Esophagus squamous epithelium (tissue), 5 donors: ENCODE data around the gene SYT1. TPM values are rescaled to one million over a fixed set of nuclear protein-coding genes. Genes with fewer than 3 reads are reported as not detected.

ENCODE experiments used
- DNase-seq: peaks from one replicate; lab custom pipeline; 2025; lab: John Stamatoyannopoulos, UW
- H3K27ac ChIP-seq, 4 donors: fragments of 200-600 bp; sonication (generic); one replicate each; pipeline ENCODE4 v1.5.1; 2016 to 2019; ENCODE audit warnings: mild to moderate bottlenecking in 1 of 4
- H3K27me3 ChIP-seq, 4 donors: fragments of 200-600 bp; sonication (generic); 1 replicate in 3 of 4; 2 replicates in 1 of 4; pipeline versions ENCODE4 v1.5.1 to v1.6.0; 2017 to 2021; ENCODE audit warnings: antibody characterized with exemption in 1 of 4
- H3K36me3 ChIP-seq, 3 donors: fragments of 200-600 bp; sonication (generic); one replicate each; pipeline ENCODE4 v1.5.1; 2016 to 2019
- H3K4me1 ChIP-seq, 3 donors: fragments of 200-600 bp; sonication (generic); one replicate each; pipeline ENCODE4 v1.5.1; 2017 to 2019
- H3K4me3 ChIP-seq, 4 donors: fragments of 200-600 bp; sonication (generic); 1 replicate in 3 of 4; 2 replicates in 1 of 4; pipeline ENCODE4 v1.5.1; 2016 to 2019; ENCODE audit warnings: mild to moderate bottlenecking in 2 of 4, moderate library complexity in 1 of 4
- H3K9me3 ChIP-seq, 3 donors: fragments of 200-600 bp; sonication (generic); one replicate each; pipeline ENCODE4 v1.5.1; 2016 to 2019
- CTCF ChIP-seq, 6 experiments: fragments of 450-650 bp in 4 of 6; fragments of 200-600 bp in 2 of 6; sonication (generic) in 2 of 6; IDR thresholded peaks; one replicate each; pipeline ENCODE4 v1.5.1; 2016 to 2019; ENCODE audit warnings: antibody characterized with exemption in 6 of 6, mild to moderate bottlenecking in 4 of 6, moderate library complexity in 4 of 6
- POLR2A ChIP-seq, 4 donors: fragments of 450-650 bp; IDR thresholded peaks; one replicate each; pipeline ENCODE4 v1.6.1; 2017; ENCODE audit warnings: antibody characterized with exemption in 4 of 4, mild to moderate bottlenecking in 4 of 4, moderate library complexity in 3 of 4
- WGBS, 2 donors: methylation state at CpG; one replicate each; pipeline ENCODE4 v1.1.5; 2018; 5-methylcytosine and 5-hydroxymethylcytosine counted together
- intact Hi-C: fragments of 100-400 bp; cut with DNase I; formaldehyde crosslinking; loops from one replicate; pipeline ENCODE4 v1.15.0; 2022
- total RNA-seq, 4 donors: library from RNA; depleted of rRNA; stranded (reverse); fragments of >200 nt; gene quantifications; one replicate each; pipeline ENCODE4 v1.1.0, GENCODE V29; 2016
- donor health status: DM: yes; HTN: yes; CAD: no.

SYT1 gene
- total RNA-seq, 4 donors from 2014 or later, result 0.26 to 2.7 TPM; not detected in 2

DNA sequence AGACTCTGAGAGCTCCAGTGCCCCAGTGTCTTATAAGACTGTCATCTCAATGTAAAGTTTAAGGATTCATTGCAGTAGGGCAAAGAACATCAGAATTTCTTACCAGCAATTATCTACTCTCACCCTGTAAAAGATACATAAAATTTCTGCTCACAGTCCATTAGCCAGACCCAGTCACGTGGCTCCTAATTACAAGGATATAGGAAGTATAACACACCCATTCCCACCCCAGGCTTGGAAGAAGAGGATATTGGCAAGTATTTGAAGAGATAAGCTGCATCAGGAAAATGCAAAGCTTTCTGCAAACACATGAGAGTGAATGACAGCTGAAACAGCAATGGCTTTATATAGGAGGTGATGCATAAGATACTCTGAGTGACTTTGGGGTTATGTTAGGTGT is 14.3 kb downstream of the SYT1 start:
- H3K27me3 ChIP-seq, result no peaks in the 10 kb centered on the region
- DNase-seq, result no peak
- H3K4me3 ChIP-seq, result no peak overlapping the region
- 60 to 67% methylated on average over 1 of the region's 1 CpG for WGBS, 2 donors
- H3K27ac ChIP-seq, result no peak overlapping the region
- TF ChIP-seq CTCF (IDR thresholded peaks at IDR 0.05) (no peak), POLR2A (IDR thresholded peaks at IDR 0.05) (no peak)
- H3K4me1 ChIP-seq, result no peaks in the 10 kb centered on the region
- intact Hi-C loops, result no loop called here
- no peaks in the 10 kb centered on the region for H3K36me3 ChIP-seq
- H3K9me3 ChIP-seq, result no peaks in the 10 kb centered on the region

DNA sequence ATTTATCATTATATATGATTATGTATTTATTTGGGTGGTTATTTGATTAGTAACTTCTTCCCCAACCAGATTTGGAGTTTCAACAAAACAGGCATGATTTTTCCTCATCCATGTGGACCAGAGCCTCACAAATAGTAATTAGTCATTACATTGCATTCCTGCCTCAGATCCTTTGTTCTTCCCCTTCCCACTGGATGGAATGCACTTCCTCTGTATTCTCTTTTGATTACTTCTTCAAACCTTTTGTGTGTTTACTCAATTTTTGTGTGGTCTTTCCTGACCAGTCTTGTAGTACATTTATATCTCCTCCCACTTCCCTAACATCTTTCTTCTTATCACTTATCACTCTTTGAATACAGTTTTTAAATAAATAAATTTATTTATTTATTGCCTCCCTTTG is 15.5 kb downstream of the SYT1 start:
- H3K36me3 ChIP-seq, result no peaks in the 10 kb centered on the region
- TF ChIP-seq CTCF (IDR thresholded peaks at IDR 0.05) (no peak), POLR2A (IDR thresholded peaks at IDR 0.05) (no peak)
- no peak overlapping the region for H3K27ac ChIP-seq
- H3K9me3 ChIP-seq, result no peaks in the 10 kb centered on the region
- no peaks in the 10 kb centered on the region for H3K27me3 ChIP-seq
- intact Hi-C loops, result no loop called here
- no peaks in the 10 kb centered on the region for H3K4me1 ChIP-seq
- H3K4me3 ChIP-seq, result no peak overlapping the region
- no peak for DNase-seq

DNA sequence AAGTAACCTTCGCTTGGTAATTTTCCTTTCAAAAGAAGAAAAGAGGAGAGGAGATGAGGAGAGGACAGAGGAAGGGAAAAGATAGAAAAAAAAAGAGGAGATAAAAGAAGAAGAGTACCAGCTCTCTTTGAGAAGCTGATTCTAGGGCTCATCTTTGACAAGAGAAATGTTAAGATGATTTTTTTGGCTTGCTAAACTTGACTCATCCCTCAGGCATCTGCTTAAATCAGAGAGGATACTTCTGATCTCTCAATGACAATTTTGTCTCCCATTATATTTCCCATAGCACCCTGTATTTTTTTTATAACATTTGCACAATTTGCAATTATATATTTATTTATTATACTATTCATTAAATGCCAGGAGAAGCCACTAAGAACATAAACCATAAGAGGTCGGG is 17.1 kb downstream of the SYT1 start:
- intact Hi-C loops, result no loop called here
- no peak for TF ChIP-seq CTCF (IDR thresholded peaks at IDR 0.05)
- no peaks in the 10 kb centered on the region for H3K9me3 ChIP-seq
- H3K27ac ChIP-seq, result no peak overlapping the region
- no peak overlapping the region for H3K4me3 ChIP-seq
- no peaks in the 10 kb centered on the region for H3K36me3 ChIP-seq
- no peaks in the 10 kb centered on the region for H3K4me1 ChIP-seq
- 68% methylated on average over 2 of the region's 2 CpGs for WGBS, 2 donors
- DNase-seq, result no peak
- H3K27me3 ChIP-seq, result no peaks in the 10 kb centered on the region

GRCh38 chr12:78885466-78885865 is 20.9 kb downstream of the SYT1 start:
- Histone ChIP-seq H3K9me3 (no peaks in the 10 kb centered on the region), H3K27me3 (no peaks in the 10 kb centered on the region), H3K27ac (no peak overlapping the region), H3K4me3 (no peak overlapping the region), H3K4me1 (no peaks in the 10 kb centered on the region), H3K36me3 (no peaks in the 10 kb centered on the region)
- 54 to 60% methylated on average over 2 of the region's 2 CpGs for WGBS, 2 donors
- TF ChIP-seq POLR2A (IDR thresholded peaks at IDR 0.05) (no peak), CTCF (IDR thresholded peaks at IDR 0.05) (no peak)
- no peak for DNase-seq
- intact Hi-C loops, result no loop called here

GRCh38 chr12:78886719-78887407 is 22.3 kb downstream of the SYT1 start:
- H3K9me3 ChIP-seq, result no peaks in the 10 kb centered on the region
- H3K36me3 ChIP-seq, result no peaks in the 10 kb centered on the region
- no peak for TF ChIP-seq CTCF (IDR thresholded peaks at IDR 0.05)
- no peak for TF ChIP-seq POLR2A (IDR thresholded peaks at IDR 0.05)
- H3K4me1 ChIP-seq, result no peaks in the 10 kb centered on the region
- no peak overlapping the region for H3K4me3 ChIP-seq
- WGBS, 2 donors, result 66 to 69% methylated on average over 7 of the region's 7 CpGs
- intact Hi-C loops, result no loop called here
- H3K27me3 ChIP-seq, result no peaks in the 10 kb centered on the region
- no peak for DNase-seq
- no peak overlapping the region for H3K27ac ChIP-seq
